B cell (primary cell): Measurements from ENCODE around the gene EIF1AD.

Experiments used
- CTCF ChIP-seq: fragments of 200-600 bp; IDR thresholded peaks from one replicate; pipeline ENCODE4 v1.8.0; 2022; ENCODE audit warnings: antibody characterized with exemption, mild to moderate bottlenecking
- EZH2 ChIP-seq: IDR thresholded peaks from 2 replicates; pipeline ENCODE4 v1.6.1; 2012; ENCODE audit warnings: borderline replicate concordance, low read depth, mild to moderate bottlenecking, moderate library complexity, low read length; ENCODE audit not compliant: insufficient read depth, poor library complexity, severe bottlenecking

- TF ChIP-seq CTCF (no peak), EZH2 (no peak)
Observed at GRCh38 chr11:65976216-65977176, 25.5 kb downstream of the EIF1AD start.
